GM21528 (cell line): ENCODE results near the gene CPOX.
"Not testable (repeated sequence)": the region's sequence is repeated elsewhere in the genome, so short reads cannot be mapped to it uniquely, and the experiment has no call there.

Source experiments
- ATAC-seq: cut with Tn5 transposase; IDR thresholded peaks from one replicate; pipeline ENCODE4 v1.9.1; 2021; ENCODE audit warnings: mild to moderate bottlenecking, moderate library complexity; ENCODE audit not compliant: unreplicated experiment, low FRiP score

CPOX gene

DNA sequence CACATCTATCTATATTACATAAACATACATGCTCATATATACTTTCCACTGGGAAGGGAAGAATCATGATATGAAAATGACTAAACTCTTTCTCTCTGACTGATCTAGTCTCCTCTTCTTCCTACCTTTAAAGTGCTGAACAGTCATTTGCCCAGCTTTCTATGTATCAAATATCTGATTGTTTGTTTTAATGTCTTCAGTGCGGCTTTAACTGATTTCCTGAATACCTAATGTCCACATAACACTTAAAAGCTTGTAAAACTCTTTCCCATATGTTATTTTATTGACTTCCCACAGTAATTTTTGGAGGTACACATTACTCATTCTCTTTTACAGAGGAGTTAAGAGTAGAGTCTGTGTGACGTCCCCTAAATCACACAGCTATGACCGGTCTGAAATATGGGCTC lies 28.2 kb downstream of the CPOX start:
- no peak for ATAC-seq

GRCh38 chr3:98564282-98565005 lies 29.0 kb downstream of the CPOX start:
- ATAC-seq, result peak; percentile 14

GRCh38 chr3:98563661-98564281 lies 29.6 kb downstream of the CPOX start:
- peak; percentile 59 for ATAC-seq

DNA sequence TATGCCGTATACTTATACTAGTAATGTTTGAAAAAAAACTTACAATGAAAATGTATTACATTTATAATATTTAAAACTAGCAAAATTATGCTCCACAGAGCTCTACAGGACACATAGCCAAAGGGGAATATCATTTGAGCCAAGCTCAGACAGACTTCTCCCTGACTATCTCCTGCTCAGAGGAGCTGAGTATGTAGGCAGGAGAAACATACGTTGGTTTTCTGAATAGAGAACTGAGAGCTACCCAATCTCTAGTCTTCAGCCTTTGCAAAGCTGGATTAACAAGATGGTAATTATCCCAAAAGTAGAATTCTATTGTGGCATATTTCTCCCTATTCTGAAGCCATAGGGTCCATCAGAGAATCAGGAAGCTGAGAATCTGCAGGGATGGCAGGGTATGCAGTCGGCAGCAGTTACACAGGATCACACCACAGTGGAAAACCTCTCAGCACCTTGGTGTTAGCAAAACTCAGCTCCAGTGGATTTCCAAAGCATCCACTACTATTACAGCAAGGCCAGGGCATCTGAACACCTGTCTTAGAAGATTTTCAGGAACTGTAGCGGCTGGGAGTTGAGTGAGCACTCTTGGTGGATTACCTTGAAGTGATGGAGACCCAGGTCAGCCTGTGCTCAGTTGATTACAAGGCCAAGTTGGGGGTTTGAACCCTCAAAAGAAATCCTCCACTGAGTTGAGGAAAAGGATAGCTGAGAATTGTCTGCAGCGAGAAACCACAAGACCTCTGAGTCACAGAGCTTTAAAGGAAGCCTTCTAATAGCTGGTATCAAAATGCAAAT lies 31.5 kb downstream of the CPOX start:
- peak; percentile 23 for ATAC-seq

- ATAC-seq, result no peak
Measured at GRCh38 chr3:98560911-98561310, 32.5 kb downstream of the CPOX start.

DNA sequence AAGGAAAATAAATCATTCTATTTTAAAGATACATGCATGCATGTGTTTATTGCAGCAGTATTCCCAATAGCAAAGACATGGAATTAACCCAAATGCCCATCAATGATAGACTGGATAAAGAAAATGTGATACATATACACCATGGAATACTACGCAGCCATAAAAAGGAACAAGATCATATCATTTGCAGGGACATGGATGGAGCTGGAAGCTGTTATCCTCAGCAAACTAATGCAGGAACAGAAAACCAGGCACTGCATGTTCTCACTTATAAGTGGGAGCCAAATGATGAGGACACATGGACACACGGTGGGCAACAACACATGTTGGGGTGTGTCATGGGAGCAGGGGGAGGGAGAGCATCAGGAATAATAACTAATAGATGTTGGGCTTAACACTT lies 33.6 kb downstream of the CPOX start:
- not testable (repeated sequence) for ATAC-seq

GRCh38 chr3:98558100-98558827 lies 35.1 kb downstream of the CPOX start:
- ATAC-seq, result no peak

DNA sequence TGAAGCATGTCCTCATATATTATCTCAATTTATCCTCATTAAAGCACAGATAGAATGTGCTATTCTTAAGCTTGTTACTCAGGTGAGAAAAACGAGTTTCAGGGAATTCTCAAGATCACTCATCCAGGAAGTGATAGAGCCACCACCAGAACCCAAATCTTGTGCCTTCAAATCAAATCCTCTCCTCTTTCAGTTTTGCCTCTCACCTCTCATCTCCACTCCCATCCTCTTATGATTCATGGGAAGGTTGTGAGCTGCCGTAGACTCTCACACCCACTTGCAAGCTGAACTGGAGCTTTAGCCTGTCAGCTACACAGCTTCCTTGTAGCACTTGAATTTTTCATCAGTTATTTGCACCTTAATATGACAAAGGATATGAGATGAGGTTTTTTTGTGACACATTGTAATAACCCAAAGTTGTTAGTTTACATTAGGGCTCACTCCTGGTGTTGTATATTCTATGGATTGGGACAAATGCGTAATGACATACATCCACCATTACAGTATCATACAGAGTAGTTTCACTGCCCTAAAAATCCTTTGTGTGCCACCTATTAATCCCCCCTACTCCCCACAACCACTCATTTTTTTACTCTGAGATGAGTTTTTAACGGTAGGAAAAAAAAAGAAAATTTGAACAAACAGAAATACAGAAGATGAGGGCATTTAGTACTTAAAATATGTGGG lies 35.9 kb downstream of the CPOX start:
- no peak for ATAC-seq

GRCh38 chr3:98556164-98557130 lies 37.0 kb downstream of the CPOX start:
- ATAC-seq, result peak; percentile 83

DNA sequence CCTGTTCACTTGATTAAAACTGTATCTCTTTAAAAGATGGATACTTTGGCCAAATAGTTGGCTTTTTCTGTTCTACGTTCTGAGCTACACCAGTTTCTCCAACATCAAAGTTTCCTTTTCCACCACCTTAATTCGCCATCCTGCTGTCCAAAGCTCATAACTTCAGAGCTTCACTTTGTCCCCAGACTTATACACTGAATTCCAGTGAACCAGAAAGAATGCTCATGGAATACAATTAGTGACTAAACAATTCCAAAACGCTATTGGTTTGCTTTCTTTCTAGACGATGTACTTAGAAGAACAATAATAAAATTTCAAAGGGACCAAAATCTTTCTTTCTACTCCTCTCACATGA lies 38.4 kb downstream of the CPOX start:
- no peak for ATAC-seq

- ATAC-seq, result no peak
Measured at GRCh38 chr3:98554580-98554979, 38.8 kb downstream of the CPOX start.

DNA sequence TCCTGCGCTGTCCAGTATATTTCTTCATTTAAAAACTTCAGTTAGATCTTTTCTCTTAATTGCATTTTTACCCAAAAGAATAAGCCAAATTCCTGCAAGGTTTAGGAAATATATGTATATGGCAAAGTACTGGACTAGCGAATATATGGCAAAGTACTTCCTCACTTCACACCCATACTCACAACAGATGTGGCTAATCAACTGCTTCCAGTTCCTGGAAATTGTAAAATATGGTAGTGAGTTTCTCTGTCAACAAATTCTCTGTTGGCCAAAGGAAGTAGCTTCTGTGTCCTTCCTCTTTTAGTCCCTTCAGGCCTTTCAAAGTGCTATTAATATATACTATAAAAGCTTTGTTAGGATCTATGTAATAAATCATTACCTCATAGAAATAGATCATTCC lies 39.7 kb downstream of the CPOX start:
- ATAC-seq, result no peak

DNA sequence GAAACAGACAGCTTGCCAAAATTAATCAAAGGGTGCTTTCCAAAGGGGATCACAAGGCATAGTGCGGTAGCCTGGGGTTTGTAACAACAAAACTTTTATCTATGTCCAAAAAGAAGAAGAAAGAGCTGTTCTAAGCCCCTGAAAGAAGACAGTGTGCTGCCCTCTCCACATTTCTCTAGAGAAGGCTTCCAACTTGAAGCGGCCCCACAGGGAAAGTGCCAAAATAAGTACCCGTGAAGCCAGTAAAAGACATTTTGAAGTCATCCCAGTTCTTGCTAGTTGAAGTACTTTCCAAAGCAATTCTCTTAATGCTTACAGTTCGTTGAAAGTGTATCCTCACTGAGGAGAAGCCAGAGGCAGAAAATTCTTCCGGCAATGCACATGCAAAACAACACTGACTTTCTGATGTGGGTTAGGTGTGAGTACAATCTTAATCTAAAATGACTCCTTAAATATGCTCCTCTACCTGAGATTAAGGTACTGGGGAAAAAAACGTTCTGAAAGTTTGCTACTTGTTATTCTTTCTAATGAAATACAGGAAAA lies 40.3 kb downstream of the CPOX start:
- ATAC-seq, result no peak

DNA sequence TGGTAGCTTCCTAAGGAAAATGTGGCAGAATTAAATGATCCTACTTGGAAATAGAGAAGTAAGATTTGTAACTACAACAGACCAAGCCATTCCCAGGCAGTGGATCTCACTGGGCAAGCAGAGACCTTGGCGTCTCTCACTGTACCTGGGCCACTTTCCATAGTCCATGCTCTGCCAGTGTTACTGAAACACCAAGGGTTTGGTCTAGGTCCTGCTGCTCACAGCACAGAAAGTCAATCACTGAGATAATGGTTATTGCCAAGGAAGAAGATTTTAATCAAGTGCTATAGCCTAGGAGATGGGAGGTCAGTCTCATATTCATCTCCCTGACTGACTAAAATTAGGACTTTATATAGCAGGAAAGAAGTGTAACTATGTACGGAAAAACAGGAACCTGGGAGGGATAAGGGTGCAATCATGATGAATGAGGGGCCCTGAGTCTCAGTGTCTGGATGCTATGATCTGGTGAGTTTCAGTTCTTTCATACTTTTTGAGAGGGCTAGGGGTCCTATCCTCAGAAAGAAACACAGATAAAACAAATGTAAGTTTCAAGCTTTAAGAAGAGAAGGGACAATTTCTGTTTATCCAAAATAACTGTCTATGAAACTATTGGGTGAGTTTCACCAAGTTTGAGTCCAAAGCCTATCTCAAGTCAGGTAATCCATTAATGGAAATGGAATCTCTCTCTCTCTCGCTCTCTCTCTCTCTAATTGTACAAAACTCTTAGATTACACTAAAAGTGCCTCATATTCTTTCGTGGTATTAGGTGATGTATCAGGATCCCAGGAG lies 41.0 kb downstream of the CPOX start:
- ATAC-seq, result no peak

GRCh38 chr3:98551754-98552153 lies 41.7 kb downstream of the CPOX start:
- no peak for ATAC-seq

GRCh38 chr3:98551236-98551635 lies 42.2 kb downstream of the CPOX start:
- ATAC-seq, result no peak

DNA sequence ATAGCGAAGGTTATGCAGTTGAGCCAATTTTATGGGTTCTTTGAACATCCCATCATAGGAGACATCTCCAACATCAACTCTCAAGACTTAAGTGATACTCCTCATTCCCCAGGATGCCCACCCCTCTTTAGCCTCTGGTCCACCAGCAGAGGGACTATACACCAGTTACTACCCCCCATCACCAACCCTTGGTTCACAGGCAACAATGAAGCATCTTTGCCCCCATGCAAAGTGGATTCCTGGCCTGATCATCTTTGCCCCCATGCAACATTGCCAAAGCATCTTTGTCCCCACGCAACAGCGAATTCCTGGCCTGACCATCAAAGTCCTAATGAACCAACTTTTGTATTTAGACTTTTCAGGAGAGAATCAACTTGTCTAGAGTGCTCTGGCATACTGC lies 42.6 kb downstream of the CPOX start:
- ATAC-seq, result no peak

GRCh38 chr3:98548544-98548943 lies 44.9 kb downstream of the CPOX start:
- ATAC-seq, result no peak
